Activated CD4-positive, alpha-beta T cell treated with anti-CD3 and anti-CD28 coated beads for 48 hours (primary cell): ENCODE results near the gene ADRM1.

Source experiments
- DNase-seq: peaks from one replicate; pipeline ENCODE4 v3.0.0-alpha.2; 2020

ADRM1 gene

GRCh38 chr20:62312662-62312977, 9.8 kb downstream of the ADRM1 start:
- no peak for DNase-seq

GRCh38 chr20:62313021-62313420, 10.2 kb downstream of the ADRM1 start:
- no peak for DNase-seq

- DNase-seq = no peak
Measured at GRCh38 chr20:62313460-62314338, 10.9 kb downstream of the ADRM1 start.

- no peak for DNase-seq
Measured at GRCh38 chr20:62314339-62314638, 11.5 kb downstream of the ADRM1 start.

- DNase-seq = no peak
Measured at GRCh38 chr20:62314711-62315302, 12.0 kb downstream of the ADRM1 start.

- no peak for DNase-seq
Measured at GRCh38 chr20:62315773-62316172, 13.0 kb downstream of the ADRM1 start.

- DNase-seq = no peak
Measured at GRCh38 chr20:62316331-62317166, 13.8 kb downstream of the ADRM1 start.

GRCh38 chr20:62317167-62317655, 14.4 kb downstream of the ADRM1 start:
- no peak for DNase-seq

GRCh38 chr20:62318400-62319345, 15.9 kb downstream of the ADRM1 start:
- no peak for DNase-seq

- DNase-seq = no peak
Measured at GRCh38 chr20:62319346-62319909, 16.6 kb downstream of the ADRM1 start.

GRCh38 chr20:62320581-62321354, 18.0 kb downstream of the ADRM1 start:
- DNase-seq = peak; percentile 33

- peak; percentile 62 for DNase-seq
Measured at GRCh38 chr20:62321521-62321948, 18.7 kb downstream of the ADRM1 start.

GRCh38 chr20:62321975-62322374, 19.2 kb downstream of the ADRM1 start:
- no peak for DNase-seq

- no peak for DNase-seq
Measured at GRCh38 chr20:62322492-62323041, 19.8 kb downstream of the ADRM1 start.

GRCh38 chr20:62323146-62323979, 20.6 kb downstream of the ADRM1 start:
- DNase-seq = no peak

- no peak for DNase-seq
Measured at GRCh38 chr20:62323980-62324906, 21.4 kb downstream of the ADRM1 start.

- no peak for DNase-seq
Measured at GRCh38 chr20:62325172-62325905, 22.5 kb downstream of the ADRM1 start.

- DNase-seq = no peak
Measured at GRCh38 chr20:62326559-62326958, 23.8 kb downstream of the ADRM1 start.
